Measurements from ENCODE around the gene C10orf67. TPM values are rescaled to one million over a fixed set of nuclear protein-coding genes. Genes with fewer than 3 reads are reported as not detected.

Gene C10orf67
- total RNA-seq, 1 donor from 2014 or later: 1.2 TPM

GRCh38 chr10:23191764-23192711 lies 152.6 kb downstream of the C10orf67 start, which contains the start of gene PTF1A:
Gene PTF1A (plus strand): TSS chr10:23192312. CDS start chr10:23192531, 219 bp downstream.
- DNase-seq (ENCODE audit: low spot score) (no peak), ATAC-seq (no peak)
- intact Hi-C loops (cut with DNase I): no loop called here

- DNase-seq (ENCODE audit: low spot score) (no peak), ATAC-seq (no peak)
- intact Hi-C loops (cut with DNase I): no loop called here
Measured at GRCh38 chr10:23190872-23191763, 153.5 kb downstream of the C10orf67 start.

- DNase-seq (ENCODE audit: low spot score) (no peak), ATAC-seq (no peak)
- intact Hi-C loops (cut with DNase I): no loop called here
Measured at GRCh38 chr10:23189024-23189423, 155.6 kb downstream of the C10orf67 start.

- intact Hi-C loops (cut with DNase I): no loop called here
- DNase-seq (ENCODE audit: low spot score) (no peak), ATAC-seq (no peak)
Measured at GRCh38 chr10:23187155-23187554, 157.4 kb downstream of the C10orf67 start.

- intact Hi-C loops (cut with DNase I): no loop called here
- no peak for ATAC-seq
- no peak for DNase-seq (ENCODE audit: low spot score)
Measured at GRCh38 chr10:23186697-23187096, 157.9 kb downstream of the C10orf67 start.

- intact Hi-C loops (cut with DNase I): no loop called here
- ATAC-seq (no peak), DNase-seq (ENCODE audit: low spot score) (no peak)
Measured at GRCh38 chr10:23186178-23186577, 158.4 kb downstream of the C10orf67 start.

- DNase-seq (ENCODE audit: low spot score) (no peak), ATAC-seq (no peak)
Measured at GRCh38 chr10:23174977-23175512, 169.6 kb downstream of the C10orf67 start.

GRCh38 chr10:23174074-23174976 lies 170.3 kb downstream of the C10orf67 start:
- ATAC-seq (no peak), DNase-seq (ENCODE audit: low spot score) (no peak)
- intact Hi-C loops (cut with DNase I): no loop called here

More at GRCh38 chr10:23174977-23175512, 169.6 kb downstream of the C10orf67 start:
- intact Hi-C loops (cut with DNase I): no loop called here

GRCh38 chr10:23173214-23174073 lies 171.2 kb downstream of the C10orf67 start:
- intact Hi-C loops (cut with DNase I): no loop called here
- ATAC-seq (no peak), DNase-seq (ENCODE audit: low spot score) (no peak)

GRCh38 chr10:23172429-23173213 lies 172.0 kb downstream of the C10orf67 start:
- intact Hi-C loops (cut with DNase I): no loop called here
- DNase-seq (ENCODE audit: low spot score): no peak
- no peak for ATAC-seq

- ATAC-seq (no peak), DNase-seq (ENCODE audit: low spot score) (no peak)
- intact Hi-C loops (cut with DNase I): no loop called here
Measured at GRCh38 chr10:23171232-23171876, 173.2 kb downstream of the C10orf67 start.

GRCh38 chr10:23158370-23158769 lies 186.2 kb downstream of the C10orf67 start:
- intact Hi-C loops (cut with DNase I): no loop called here
- DNase-seq (ENCODE audit: low spot score): no peak
- ATAC-seq: peak; percentile 64

- intact Hi-C loops (cut with DNase I): no loop called here
- ATAC-seq (no peak), DNase-seq (ENCODE audit: low spot score) (no peak)
Measured at GRCh38 chr10:23157691-23158369, 186.8 kb downstream of the C10orf67 start.

GRCh38 chr10:23157239-23157681 lies 187.3 kb downstream of the C10orf67 start:
- ATAC-seq (no peak), DNase-seq (ENCODE audit: low spot score) (no peak)
- intact Hi-C loops (cut with DNase I): no loop called here

GRCh38 chr10:23156447-23157150 lies 188.0 kb downstream of the C10orf67 start:
- ATAC-seq (no peak), DNase-seq (ENCODE audit: low spot score) (no peak)
- intact Hi-C loops (cut with DNase I): no loop called here

Data from sciatic nerve (tissue), 2 donors.